SJSA1 (cell line): ENCODE measurements around the gene NDUFAF8. TPM values are rescaled to one million over a fixed set of nuclear protein-coding genes. Genes with fewer than 3 reads are reported as not detected.
A peak's percentile ranks its signal among the peaks of the same experiment; 100 is the strongest.

Experiments
- DNase-seq, 2 experiments: peaks; one replicate each; pipeline ENCODE4 v3.0.0-alpha.2; 2015 to 2020; ENCODE audit warnings: low spot score in 2 of 2, low read depth in 1 of 2
- H3K27ac ChIP-seq: fragments of 250-450 bp; sonication (Bioruptor Pico); 2 replicates; pipeline ENCODE4 v1.5.1; 2020; ENCODE audit warnings: mild to moderate bottlenecking, moderate library complexity
- H3K27me3 ChIP-seq: fragments of 250-450 bp; sonication (Bioruptor Pico); replicated peaks from 2 replicates; pipeline ENCODE4 v1.5.1; 2020; ENCODE audit warnings: mild to moderate bottlenecking, moderate library complexity
- H3K36me3 ChIP-seq: fragments of 250-450 bp; sonication (Bioruptor Pico); 2 replicates; pipeline ENCODE4 v1.5.1; 2020; ENCODE audit warnings: mild to moderate bottlenecking
- H3K4me1 ChIP-seq: fragments of 250-450 bp; sonication (Bioruptor Pico); replicated peaks from 2 replicates; pipeline ENCODE4 v1.6.1; 2021; ENCODE audit warnings: mild to moderate bottlenecking
- H3K4me3 ChIP-seq: fragments of 250-450 bp; sonication (Bioruptor Pico); 2 replicates; pipeline ENCODE4 v1.5.1; 2020; ENCODE audit warnings: mild to moderate bottlenecking
- H3K9me3 ChIP-seq: fragments of 250-450 bp; sonication (Bioruptor Pico); replicated peaks from 2 replicates; pipeline ENCODE4 v1.5.1; 2020; ENCODE audit warnings: mild to moderate bottlenecking
- total RNA-seq: library from RNA; depleted of rRNA; stranded (reverse); fragments of >200 nt; shearing (Covaris generic); gene quantifications from 2 replicates; pipeline ENCODE4 v1.2.3, GENCODE V29; 2014

NDUFAF8 gene
- total RNA-seq, 1 experiment from 2014 or later: 74.0 TPM

DNA sequence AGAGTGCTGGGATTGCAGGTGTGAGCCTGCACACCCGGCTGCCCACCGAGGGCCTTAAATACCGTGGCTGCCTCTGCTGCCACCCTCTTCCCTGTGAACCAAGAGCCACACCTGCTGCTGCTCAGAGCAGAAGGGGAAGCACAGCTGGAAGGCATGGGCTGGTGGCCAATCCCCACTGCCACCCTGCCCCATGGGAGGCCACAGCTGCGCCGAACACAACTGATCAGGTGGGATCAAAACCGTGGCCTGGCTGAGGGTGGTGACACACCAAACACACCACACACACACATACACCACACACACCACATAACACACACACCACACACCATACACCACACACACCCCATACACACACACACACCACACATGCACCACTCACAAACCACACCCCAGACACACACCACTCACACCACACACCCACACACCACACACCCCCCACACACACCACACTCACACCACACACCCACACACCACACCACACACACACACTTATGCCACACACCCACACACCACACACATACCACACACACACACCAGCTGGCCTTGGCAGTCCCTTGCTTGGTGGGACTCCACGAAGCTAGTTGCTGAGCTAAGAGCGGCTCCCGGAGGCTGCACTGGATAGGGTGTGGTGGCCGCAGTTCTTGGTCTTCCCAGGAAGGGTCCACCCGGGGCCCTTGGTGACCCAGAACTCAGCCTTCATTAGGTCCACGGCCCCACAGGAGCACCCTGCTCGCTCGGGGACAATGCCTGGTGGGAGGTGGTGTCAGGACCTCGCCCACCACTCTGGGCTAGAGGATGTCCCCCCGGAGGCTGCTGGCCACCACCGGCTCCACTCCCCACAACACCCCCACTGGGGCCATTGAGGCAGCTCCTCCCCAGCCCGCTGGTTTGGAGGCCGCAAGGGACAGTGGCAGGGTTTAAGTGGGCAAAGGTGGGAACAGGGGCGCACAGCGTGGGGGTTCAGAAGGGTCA lies 31.2 kb upstream of the NDUFAF8 start:
- H3K27ac ChIP-seq: no peak overlapping the region
- H3K4me1 ChIP-seq: no peaks in the 10 kb centered on the region
- DNase-seq: no peak
- no peak overlapping the region for H3K4me3 ChIP-seq
- no peaks in the 10 kb centered on the region for H3K27me3 ChIP-seq
- H3K36me3 ChIP-seq: peaks cover 24% of the 10 kb centered on the region
- no peaks in the 10 kb centered on the region; the same call in 1 of the 2 replicates for H3K9me3 ChIP-seq

DNA sequence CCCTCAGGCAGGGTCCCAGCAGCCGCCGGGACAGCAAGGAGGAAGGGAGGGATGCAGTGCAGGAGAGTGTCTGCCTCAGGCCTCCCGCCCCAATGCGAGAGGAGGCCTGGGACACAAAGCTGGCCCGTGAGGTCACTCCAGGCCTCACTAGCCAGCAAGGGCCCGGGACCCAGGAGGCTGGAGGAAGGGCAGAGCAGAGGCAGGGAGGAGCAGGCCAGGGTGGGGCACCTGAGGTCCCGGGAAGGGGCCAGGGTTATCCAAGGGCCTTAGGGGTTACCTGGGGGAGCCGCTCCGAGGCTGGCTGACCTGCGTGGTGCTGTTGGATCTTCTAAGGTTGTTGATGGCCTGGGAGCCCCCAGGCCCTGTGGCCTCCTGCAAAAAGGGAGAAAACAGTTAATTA lies 30.5 kb upstream of the NDUFAF8 start:
- H3K4me1 ChIP-seq: no peaks in the 10 kb centered on the region
- H3K9me3 ChIP-seq: no peaks in the 10 kb centered on the region; the same call in 1 of the 2 replicates
- no peak overlapping the region for H3K27ac ChIP-seq
- H3K4me3 ChIP-seq: no peak overlapping the region
- no peak for DNase-seq
- H3K36me3 ChIP-seq: peaks cover 19% of the 10 kb centered on the region
- no peaks in the 10 kb centered on the region for H3K27me3 ChIP-seq

DNA sequence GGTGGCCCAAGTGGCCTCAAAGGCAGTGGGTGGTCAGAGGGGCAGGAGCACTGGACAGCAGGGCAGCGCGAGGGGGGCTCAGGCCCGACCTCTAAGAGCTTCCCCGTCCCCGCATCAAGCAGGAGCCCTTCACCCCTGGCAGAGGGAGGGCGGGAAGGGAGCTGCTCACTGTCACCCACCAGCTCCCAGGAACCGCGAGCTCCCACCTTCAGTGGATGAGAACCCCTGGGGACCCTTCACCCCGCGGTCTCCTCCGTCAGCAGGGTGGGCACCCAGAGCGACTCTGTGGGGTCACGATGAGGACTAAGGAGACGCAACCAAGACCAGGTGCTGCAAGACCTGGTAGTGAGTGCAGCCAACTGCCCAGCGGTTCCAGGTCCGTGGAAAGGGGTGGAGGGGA lies 30.0 kb upstream of the NDUFAF8 start:
- H3K9me3 ChIP-seq: no peaks in the 10 kb centered on the region; the same call in 1 of the 2 replicates
- H3K27ac ChIP-seq: no peak overlapping the region
- no peaks in the 10 kb centered on the region for H3K4me1 ChIP-seq
- no peaks in the 10 kb centered on the region for H3K27me3 ChIP-seq
- peaks cover 16% of the 10 kb centered on the region for H3K36me3 ChIP-seq
- H3K4me3 ChIP-seq: no peak overlapping the region
- DNase-seq: no peak

DNA sequence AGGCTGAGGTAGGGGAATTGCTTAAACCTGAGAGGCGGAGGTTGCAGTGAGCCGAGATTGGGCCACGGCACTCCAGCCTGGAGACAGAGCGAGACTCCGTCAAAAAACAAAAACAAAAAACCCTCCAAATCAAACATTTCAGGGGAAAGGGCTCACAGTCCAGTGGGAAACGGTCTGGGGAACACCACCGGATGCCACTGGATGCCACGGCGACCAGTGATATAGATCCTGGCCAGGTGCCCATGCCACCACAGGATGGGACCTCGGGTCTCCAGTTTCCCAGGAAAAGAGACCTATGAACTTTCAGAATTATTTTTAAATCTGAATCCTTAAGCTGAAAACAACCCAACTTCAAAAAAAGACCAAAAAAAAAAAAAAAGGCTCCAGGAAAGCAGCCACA lies 28.7 kb upstream of the NDUFAF8 start:
- H3K36me3 ChIP-seq: peaks cover 7% of the 10 kb centered on the region
- H3K27ac ChIP-seq: no peak overlapping the region
- no peaks in the 10 kb centered on the region for H3K9me3 ChIP-seq
- DNase-seq: no peak
- H3K27me3 ChIP-seq: no peaks in the 10 kb centered on the region
- H3K4me1 ChIP-seq: no peaks in the 10 kb centered on the region
- no peak overlapping the region for H3K4me3 ChIP-seq

DNA sequence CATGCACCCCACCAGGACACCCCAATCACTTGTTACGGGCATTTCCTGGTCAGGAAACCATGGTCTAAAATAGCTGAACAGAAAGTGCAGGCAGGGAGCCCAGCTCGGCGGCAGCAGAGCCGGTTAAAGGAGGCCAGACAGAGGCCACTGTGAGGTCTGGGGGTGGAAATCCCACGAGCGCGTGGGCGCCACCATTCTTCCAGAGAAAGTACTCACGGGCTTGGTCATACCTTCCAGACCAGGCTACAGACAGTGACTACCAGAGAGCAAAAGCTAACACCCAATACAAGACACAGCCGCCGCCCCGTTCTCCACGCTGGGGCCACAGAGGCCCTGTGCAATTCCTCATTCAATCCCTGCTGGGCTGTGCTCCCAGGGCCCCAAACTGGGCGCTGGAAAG lies 28.2 kb upstream of the NDUFAF8 start:
- Histone ChIP-seq H3K27ac (no peak overlapping the region), H3K4me3 (no peak overlapping the region), H3K4me1 (no peaks in the 10 kb centered on the region), H3K27me3 (no peaks in the 10 kb centered on the region), H3K36me3 (peaks cover 7% of the 10 kb centered on the region), H3K9me3 (no peaks in the 10 kb centered on the region)
- no peak for DNase-seq

DNA sequence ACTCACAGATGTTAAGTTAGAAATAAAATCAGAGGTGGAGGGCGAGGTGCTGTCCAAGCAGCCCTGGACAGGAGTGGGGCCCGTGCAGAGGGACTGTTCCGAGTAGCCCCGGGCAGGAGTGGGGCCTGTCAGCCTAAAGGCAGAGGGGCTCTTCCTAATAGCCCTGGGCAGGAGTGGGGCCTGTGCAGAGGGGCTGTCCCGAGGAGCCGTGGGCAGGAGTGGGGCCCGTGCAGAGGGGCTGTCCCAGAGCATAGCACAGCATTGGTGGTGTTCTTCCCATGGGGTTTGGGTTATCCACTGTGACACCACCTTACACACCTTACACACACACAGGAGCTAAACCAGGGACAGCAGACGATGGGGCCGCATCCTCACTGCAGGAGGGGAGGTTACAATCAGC lies 26.8 kb upstream of the NDUFAF8 start:
- Histone ChIP-seq H3K9me3 (no peaks in the 10 kb centered on the region), H3K4me3 (no peak overlapping the region), H3K4me1 (no peaks in the 10 kb centered on the region), H3K27me3 (no peaks in the 10 kb centered on the region), H3K27ac (no peak overlapping the region), H3K36me3 (peaks cover 3% of the 10 kb centered on the region; the same call in 1 of the 2 replicates)
- DNase-seq: no peak

DNA sequence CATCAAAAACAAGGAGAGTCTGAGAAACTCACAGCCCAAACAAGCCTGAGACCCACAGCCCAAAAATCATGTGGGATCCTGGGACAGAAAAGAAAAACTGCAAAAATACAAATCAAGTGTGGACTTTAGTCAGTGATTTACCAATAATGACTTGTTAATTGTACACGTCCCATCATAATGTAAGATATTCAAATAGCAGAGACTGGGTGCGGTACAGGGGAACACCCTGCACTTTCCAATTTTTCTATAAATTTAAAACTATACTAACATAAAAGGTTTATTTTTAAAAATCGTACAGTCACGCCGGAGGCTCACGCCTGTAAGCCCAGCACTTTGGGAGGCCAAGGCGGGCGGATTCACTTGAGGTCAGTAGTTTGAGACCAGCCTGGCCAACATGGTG lies 25.1 kb upstream of the NDUFAF8 start:
- Histone ChIP-seq H3K27me3 (no peaks in the 10 kb centered on the region), H3K4me3 (no peak overlapping the region), H3K36me3 (peaks cover 8% of the 10 kb centered on the region; the same call in 1 of the 2 replicates), H3K4me1 (no peaks in the 10 kb centered on the region), H3K27ac (no peak overlapping the region), H3K9me3 (no peaks in the 10 kb centered on the region)
- no peak for DNase-seq

DNA sequence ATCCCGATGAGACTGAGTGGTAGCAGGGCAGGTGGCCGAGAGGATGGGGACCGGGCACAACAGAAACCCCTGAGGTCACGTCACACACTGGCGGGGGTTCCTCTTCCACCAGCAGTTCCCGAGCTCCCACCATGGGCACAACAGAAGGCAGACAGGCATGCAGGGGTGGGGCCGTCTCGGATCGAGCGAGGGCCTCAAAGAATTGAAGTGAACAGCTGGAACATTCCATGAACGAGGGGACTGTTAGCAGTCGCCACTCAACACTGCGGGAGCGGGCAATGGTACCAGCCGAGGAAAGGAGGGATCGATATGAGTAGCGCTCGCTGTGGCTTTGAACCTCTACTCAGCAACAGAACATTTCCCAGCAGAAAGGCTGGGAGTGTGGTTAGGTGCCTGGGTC lies 21.6 kb upstream of the NDUFAF8 start:
- no peak overlapping the region for H3K4me3 ChIP-seq
- no peak overlapping the region for H3K27ac ChIP-seq
- peaks cover 18% of the 10 kb centered on the region; the same call in 1 of the 2 replicates for H3K36me3 ChIP-seq
- no peaks in the 10 kb centered on the region for H3K9me3 ChIP-seq
- DNase-seq: no peak
- H3K27me3 ChIP-seq: no peaks in the 10 kb centered on the region
- peaks cover 13% of the 10 kb centered on the region for H3K4me1 ChIP-seq

DNA sequence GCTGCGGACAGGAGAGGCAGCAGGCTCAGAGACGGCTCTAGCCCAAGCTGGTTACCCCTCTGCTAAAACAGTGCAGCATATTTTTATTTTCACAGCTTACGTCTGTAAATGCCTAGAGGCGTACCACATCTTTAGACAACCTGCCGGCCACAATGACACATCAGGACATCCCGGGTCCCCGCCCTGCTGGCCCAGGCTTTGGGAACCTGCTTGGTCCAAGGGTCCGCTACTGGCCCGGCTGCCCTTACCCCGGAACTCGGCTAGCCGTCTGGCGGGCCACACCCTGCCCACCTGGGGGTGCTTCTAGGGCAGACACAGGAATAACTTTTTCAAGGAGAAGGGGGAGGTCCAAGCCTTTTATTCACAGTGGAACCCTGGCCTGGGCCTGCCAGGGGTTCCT lies 20.7 kb upstream of the NDUFAF8 start:
- Histone ChIP-seq H3K36me3 (peaks cover 18% of the 10 kb centered on the region; the same call in 1 of the 2 replicates), H3K27me3 (no peaks in the 10 kb centered on the region), H3K4me1 (peaks cover 16% of the 10 kb centered on the region), H3K4me3 (no peak overlapping the region), H3K27ac (no peak overlapping the region), H3K9me3 (no peaks in the 10 kb centered on the region)
- DNase-seq: no peak

DNA sequence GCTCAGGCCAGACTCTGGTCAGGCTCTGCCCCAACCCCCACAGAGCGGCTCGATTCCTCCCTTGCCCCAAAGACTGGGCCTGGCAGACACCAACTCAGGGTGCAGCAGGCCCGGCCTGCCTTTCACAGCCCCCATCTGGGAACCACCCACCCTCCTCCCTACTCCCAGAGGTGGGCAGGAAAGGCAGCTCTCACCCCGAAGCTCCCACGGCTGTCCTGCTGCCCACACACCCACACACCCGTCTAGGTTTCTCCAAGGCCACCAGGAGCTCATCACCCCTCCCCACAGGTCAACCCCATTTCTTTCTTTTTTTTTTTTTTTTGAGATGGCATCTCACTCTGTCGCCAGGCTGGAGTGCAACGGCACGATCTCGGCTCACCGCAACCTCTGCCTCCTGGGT lies 20.1 kb upstream of the NDUFAF8 start:
- Histone ChIP-seq H3K27me3 (no peaks in the 10 kb centered on the region), H3K36me3 (peaks cover 18% of the 10 kb centered on the region; the same call in 1 of the 2 replicates), H3K27ac (no peak overlapping the region), H3K9me3 (no peaks in the 10 kb centered on the region), H3K4me3 (no peak overlapping the region), H3K4me1 (peaks cover 19% of the 10 kb centered on the region)
- no peak for DNase-seq

DNA sequence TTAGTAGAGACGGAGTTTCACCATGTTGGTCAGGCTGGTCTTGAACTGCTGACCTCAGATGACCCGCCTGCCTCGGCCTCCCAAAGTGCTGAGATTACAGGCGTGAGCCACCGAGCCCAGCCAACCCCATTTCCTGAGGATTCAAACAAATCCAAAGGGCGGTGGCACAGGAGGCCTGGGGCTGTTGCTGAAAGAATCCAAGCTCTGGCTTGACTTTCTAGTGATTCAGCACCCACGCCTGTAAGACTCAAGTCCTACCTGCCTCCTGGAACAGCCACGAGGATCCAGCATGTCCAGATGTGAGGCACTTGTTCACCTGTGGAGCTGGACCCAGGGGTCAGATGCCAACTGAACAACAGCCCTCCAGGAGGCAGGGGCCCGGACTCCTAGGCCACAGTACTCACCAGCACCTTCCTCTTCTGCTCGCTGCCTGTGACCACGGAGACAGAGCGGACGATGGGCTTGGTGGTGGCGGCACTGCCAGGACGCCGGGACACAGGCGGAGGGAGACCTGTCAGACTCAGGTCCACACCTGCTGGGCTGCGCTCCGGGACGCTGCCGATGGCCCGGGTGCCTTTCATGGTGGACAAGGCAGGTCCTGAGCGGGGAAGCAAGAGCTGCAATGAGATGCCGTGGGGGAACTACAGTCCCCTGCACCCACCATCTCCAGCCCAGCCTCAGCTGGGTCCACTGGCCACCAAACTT lies 19.5 kb upstream of the NDUFAF8 start:
- no peak for DNase-seq
- Histone ChIP-seq H3K4me1 (peaks cover 19% of the 10 kb centered on the region), H3K36me3 (peaks cover 18% of the 10 kb centered on the region; the same call in 1 of the 2 replicates), H3K27me3 (no peaks in the 10 kb centered on the region), H3K27ac (no peak overlapping the region), H3K9me3 (no peaks in the 10 kb centered on the region), H3K4me3 (no peak overlapping the region)

DNA sequence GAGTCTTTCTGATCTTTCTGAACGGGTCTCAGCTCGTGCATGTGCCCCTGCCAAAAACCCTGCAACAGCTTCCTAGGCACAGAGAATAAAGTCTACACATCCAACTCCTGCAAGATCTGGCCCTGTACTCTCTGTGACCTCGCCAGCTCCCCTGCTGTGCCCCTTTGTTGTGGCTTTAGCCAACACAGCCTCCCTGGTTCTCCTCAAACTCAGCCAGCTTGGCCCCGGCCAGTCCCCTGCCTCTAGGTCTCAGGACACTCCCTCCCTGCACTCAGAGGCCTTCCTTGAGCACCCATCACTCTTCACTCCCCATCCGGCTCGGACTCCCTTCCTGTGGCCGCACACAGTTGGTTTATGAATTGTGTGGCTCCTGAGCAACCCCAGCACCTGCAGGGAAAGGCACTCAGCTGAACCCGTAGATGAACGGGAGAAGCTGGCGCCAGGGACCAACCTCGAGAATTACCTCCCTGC lies 17.7 kb upstream of the NDUFAF8 start:
- H3K9me3 ChIP-seq: no peaks in the 10 kb centered on the region
- no peak for DNase-seq
- H3K4me1 ChIP-seq: peaks cover 19% of the 10 kb centered on the region
- no peaks in the 10 kb centered on the region for H3K27me3 ChIP-seq
- peak overlapping the region; percentile 80 for H3K4me3 ChIP-seq
- no peak overlapping the region for H3K27ac ChIP-seq
- peaks cover 18% of the 10 kb centered on the region; the same call in 1 of the 2 replicates for H3K36me3 ChIP-seq

DNA sequence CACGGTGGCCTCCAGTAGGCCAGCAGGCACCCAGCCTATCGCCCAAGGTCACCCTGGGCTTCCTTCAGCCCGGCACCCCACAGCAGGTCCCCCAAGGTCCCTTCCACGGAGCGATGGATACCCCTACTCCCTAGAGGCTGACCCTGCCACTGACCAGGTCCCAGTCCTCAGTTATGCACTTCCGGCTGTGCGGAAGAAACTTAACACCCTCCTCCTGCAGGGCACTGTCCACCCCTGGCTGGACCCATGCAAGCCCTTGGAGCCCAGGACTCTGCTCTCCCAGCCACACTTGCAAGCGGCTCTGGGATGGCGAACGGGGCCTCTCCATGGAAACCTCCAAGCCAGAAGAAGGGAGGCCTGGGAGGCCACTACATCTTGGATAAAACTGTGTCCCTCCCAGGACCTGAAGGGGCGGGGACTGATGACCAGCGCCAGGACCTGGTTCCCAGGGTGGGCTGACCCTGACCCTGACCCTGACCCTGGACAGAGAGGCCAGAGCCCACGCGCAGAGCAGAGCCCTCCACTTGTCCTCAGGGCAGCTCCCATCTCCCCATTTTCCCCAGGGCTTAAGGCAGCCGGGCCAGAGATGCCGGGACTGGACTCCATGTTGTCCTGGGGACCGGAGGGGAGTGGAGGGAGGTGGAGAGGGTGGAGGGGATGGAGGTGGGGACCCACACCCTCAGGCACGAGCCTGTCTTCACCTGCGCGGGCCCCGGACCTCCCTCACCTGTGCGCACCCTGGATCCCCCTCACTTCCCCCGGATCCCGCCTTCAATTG lies 17.1 kb upstream of the NDUFAF8 start:
- Histone ChIP-seq H3K4me1 (peaks cover 19% of the 10 kb centered on the region), H3K9me3 (no peaks in the 10 kb centered on the region; the same call in 1 of the 2 replicates), H3K27ac (no peak overlapping the region), H3K36me3 (peaks cover 18% of the 10 kb centered on the region; the same call in 1 of the 2 replicates), H3K27me3 (no peaks in the 10 kb centered on the region), H3K4me3 (peak overlapping the region; percentile 80)
- no peak for DNase-seq
